Ishikawa (cell line): Measurements from ENCODE around the gene NAV1.

Experiments used
- CREB1 ChIP-seq: IDR thresholded peaks from 2 replicates; pipeline ENCODE4 v1.6.1; 2012; ENCODE audit warnings: low read depth
- EGR1 ChIP-seq: IDR thresholded peaks from 2 replicates; pipeline ENCODE4 v1.6.1; 2012
- EP300 ChIP-seq: IDR thresholded peaks from 2 replicates; pipeline ENCODE4 v1.6.1; 2012; ENCODE audit warnings: borderline replicate concordance
- FOXM1 ChIP-seq: IDR thresholded peaks from 2 replicates; pipeline ENCODE4 v1.6.1; 2012; ENCODE audit warnings: low read depth, borderline replicate concordance
- NFIC ChIP-seq: IDR thresholded peaks from 2 replicates; pipeline ENCODE4 v1.6.1; 2012
- RAD21 ChIP-seq: IDR thresholded peaks from 2 replicates; pipeline ENCODE4 v1.6.1; 2012; ENCODE audit warnings: low read depth
- TAF1 ChIP-seq: IDR thresholded peaks from 2 replicates; pipeline ENCODE4 v1.6.1; 2012; ENCODE audit warnings: low read depth, mild to moderate bottlenecking
- TCF12 ChIP-seq: IDR thresholded peaks from 2 replicates; pipeline ENCODE4 v1.6.1; 2012; ENCODE audit warnings: low read depth
- TEAD4 ChIP-seq: IDR thresholded peaks from 2 replicates; pipeline ENCODE4 v1.6.1; 2012
- YY1 ChIP-seq: IDR thresholded peaks from 2 replicates; pipeline ENCODE4 v1.6.1; 2012; ENCODE audit warnings: low read depth
- ZBTB7A ChIP-seq: IDR thresholded peaks from 2 replicates; pipeline ENCODE4 v1.6.1; 2012; ENCODE audit warnings: low read depth
- TF ChIP-seq, protein P1 (sequence below): IDR thresholded peaks from 2 replicates; pipeline ENCODE4 v1.6.1; 2012
- TF ChIP-seq, protein P2 (sequence below): IDR thresholded peaks from 2 replicates; pipeline ENCODE4 v1.6.1; 2012; ENCODE audit warnings: low read depth, mild to moderate bottlenecking
- TF ChIP-seq, protein P3 (sequence below): IDR thresholded peaks from 2 replicates; pipeline ENCODE4 v1.6.1; 2012

Gene NAV1

DNA sequence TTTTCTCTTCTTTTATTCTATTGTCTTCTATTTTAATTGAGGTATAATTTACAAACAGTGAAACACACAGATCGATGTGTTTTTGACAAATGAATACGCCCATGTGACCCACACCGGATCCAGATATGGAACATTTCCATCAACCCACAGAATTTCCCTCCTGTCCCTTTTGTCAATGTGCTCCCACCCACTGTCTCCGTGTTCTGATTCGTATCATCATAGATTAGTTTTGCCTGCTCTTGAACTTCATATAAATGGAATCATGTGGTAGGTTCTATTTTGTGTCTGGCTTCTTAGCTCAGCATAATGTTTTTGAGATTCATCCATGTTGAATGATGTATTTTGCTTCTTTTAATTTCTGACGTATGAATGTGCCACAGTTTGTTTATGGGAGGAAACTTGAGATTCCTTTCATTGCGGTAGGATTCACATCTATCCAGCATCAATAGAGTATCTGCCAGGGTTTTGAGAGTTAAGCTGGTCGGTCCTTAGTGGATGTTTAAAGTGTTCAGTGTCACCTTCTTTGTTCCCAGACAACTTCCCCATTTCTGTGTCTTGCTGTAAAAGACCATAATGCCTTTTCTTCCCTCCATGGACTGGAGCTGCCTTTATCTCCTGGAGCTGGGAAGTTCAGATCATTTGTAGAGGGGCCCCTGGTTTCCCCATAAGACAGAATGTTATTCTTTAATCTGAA is 14.7 kb downstream of the NAV1 start:
- TF ChIP-seq NFIC (no peak), FOXM1 (no peak), ZBTB7A (no peak), TAF1 (no peak), EGR1 (no peak), TCF12 (no peak), RAD21 (no peak), TEAD4 (no peak), YY1 (no peak)
- TF ChIP-seq, protein P1, sequence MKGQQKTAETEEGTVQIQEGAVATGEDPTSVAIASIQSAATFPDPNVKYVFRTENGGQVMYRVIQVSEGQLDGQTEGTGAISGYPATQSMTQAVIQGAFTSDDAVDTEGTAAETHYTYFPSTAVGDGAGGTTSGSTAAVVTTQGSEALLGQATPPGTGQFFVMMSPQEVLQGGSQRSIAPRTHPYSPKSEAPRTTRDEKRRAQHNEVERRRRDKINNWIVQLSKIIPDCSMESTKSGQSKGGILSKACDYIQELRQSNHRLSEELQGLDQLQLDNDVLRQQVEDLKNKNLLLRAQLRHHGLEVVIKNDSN: no peak
- TF ChIP-seq, protein P2, sequence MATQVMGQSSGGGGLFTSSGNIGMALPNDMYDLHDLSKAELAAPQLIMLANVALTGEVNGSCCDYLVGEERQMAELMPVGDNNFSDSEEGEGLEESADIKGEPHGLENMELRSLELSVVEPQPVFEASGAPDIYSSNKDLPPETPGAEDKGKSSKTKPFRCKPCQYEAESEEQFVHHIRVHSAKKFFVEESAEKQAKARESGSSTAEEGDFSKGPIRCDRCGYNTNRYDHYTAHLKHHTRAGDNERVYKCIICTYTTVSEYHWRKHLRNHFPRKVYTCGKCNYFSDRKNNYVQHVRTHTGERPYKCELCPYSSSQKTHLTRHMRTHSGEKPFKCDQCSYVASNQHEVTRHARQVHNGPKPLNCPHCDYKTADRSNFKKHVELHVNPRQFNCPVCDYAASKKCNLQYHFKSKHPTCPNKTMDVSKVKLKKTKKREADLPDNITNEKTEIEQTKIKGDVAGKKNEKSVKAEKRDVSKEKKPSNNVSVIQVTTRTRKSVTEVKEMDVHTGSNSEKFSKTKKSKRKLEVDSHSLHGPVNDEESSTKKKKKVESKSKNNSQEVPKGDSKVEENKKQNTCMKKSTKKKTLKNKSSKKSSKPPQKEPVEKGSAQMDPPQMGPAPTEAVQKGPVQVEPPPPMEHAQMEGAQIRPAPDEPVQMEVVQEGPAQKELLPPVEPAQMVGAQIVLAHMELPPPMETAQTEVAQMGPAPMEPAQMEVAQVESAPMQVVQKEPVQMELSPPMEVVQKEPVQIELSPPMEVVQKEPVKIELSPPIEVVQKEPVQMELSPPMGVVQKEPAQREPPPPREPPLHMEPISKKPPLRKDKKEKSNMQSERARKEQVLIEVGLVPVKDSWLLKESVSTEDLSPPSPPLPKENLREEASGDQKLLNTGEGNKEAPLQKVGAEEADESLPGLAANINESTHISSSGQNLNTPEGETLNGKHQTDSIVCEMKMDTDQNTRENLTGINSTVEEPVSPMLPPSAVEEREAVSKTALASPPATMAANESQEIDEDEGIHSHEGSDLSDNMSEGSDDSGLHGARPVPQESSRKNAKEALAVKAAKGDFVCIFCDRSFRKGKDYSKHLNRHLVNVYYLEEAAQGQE: no peak

DNA sequence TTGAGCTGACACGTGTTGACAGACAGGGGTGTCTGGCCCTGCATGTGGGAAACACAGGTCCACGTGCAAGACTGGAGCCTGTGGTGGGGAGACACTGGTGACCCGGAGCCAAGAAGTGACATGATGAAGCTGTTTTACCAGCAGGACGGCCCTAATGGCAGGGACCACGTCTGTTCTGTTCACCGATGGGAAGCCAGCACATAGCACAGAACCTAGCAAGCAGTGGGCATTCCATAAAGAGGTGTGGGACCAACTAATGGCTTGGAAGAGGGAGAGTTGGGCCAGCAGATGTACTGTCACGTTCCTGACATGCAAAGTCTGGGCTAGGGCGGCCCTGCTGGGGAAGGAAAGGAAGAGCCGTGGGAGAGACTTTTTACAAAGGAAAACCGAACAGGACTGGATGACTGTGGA is 15.3 kb downstream of the NAV1 start:
- no peak for TF ChIP-seq YY1
- TF ChIP-seq FOXM1: no peak

DNA sequence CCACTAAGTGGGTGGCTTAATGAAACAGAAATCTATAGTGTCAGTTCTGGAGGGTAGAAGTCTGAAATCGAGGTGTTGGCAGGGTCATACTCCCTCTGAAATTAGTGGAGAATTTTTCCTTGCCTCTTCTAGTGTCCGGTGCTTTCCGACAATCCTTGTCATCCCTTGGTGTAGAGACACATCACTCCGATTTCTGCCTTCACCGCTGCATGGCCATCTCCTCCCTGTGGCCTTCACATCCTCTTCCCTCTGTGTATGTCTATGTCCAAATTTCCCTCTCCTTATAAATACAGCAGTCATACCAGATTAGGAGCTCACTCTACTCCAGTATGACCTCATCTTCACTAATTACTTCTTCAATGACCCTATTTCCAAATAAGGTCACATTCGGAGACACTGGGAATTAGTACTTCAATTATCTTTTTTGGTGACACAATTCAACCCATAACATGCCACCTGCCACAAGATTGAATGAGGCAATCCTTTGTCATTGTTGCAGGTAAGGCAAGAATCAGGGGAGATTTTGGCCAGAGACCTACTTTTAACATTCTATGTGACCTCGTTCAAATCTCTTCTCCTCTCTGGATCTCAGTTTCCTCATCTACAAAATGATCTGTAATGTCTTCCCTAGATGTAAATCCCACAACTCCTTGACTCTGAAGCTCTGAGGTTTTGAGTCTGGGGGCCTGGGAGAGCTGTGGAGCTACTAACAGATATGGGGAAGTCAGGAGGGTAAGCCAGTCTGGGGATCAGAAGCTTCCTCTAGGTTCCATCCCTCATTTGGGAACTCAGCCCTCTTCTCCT is 16.1 kb downstream of the NAV1 start:
- TF ChIP-seq EGR1 (no peak), ZBTB7A (no peak), FOXM1 (no peak), NFIC (no peak), EP300 (no peak), TEAD4 (no peak), RAD21 (no peak), CREB1 (no peak), TCF12 (no peak), TAF1 (no peak)
- TF ChIP-seq, protein P1: no peak

DNA sequence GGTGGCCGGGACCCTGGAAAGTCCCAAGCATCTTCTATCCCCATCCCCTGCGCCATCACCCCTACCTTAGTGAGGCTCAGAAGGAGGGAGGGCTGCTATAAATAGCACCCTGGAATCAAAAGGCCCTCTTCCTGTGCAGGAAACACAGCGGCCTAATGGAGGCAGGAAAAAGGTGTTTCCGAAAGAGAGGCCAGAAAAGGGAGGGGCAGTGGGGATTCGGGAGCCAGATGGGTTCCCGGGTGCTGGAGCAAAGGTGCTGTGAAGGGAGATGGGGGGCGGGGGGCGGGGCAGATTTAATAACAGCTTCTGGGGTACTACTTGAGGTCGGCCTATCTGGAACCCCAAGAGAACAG is 16.6 kb downstream of the NAV1 start:
- TF ChIP-seq ZBTB7A: no peak
- TF ChIP-seq EP300: no peak
- TF ChIP-seq YY1: no peak
- TF ChIP-seq TEAD4: no peak
- TF ChIP-seq, protein P3, sequence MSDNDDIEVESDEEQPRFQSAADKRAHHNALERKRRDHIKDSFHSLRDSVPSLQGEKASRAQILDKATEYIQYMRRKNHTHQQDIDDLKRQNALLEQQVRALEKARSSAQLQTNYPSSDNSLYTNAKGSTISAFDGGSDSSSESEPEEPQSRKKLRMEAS: no peak
- no peak for TF ChIP-seq NFIC
- TF ChIP-seq CREB1: no peak

DNA sequence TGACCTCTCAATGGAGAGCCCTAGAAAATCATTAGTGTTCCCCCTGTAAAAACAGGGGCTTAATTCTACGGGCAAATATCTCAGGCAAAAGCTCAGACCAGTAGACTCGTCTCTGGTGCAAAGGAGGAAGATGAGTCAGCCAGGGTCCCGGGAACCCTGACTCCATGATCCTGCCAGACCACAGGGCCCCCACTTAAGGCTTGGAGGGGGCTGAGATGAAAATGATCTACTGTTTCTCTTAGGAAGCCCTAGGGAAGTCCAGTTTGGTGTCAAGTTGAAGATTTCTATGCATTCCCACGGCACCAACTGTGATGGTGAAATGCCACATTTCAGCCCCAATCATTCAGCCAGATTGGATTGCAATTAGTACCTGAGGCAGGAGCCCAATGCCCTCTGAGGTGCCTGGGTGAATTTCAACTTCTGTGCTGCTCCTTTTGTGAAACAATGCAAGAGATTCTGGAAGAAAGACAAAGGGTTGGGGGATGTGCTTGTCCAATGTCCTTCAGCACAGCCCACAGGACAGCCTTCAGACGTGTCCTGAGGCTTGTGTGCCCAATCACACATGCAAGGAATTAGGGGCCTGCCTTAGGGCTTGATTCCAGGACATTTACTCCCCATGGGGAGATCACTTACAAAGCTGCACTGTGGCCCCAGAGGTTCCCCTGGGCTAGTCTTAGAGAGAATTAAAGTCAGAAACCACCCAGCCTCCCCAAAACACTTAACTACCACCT is 18.1 kb downstream of the NAV1 start:
- TF ChIP-seq EGR1 (no peak), TEAD4 (no peak), YY1 (no peak)

DNA sequence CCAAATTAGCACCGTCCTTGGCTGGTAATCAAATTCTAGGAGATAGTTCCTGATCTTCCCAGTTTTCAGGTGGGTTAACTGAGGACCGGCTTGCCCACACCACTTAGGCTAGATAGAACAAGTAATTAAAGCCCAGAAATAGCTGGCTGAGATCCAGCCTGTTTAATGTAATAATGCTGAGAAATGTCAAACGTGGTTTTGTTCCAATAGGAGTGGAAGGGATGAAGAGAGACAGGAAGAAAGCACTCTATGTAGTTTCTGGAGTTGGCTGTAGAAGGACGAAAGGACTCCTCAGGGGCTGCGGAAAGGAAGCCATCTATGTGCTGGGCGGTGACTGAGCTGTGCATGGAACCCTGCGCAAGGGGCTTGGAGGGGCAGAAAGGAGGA is 18.6 kb downstream of the NAV1 start:
- no peak for TF ChIP-seq TEAD4

DNA sequence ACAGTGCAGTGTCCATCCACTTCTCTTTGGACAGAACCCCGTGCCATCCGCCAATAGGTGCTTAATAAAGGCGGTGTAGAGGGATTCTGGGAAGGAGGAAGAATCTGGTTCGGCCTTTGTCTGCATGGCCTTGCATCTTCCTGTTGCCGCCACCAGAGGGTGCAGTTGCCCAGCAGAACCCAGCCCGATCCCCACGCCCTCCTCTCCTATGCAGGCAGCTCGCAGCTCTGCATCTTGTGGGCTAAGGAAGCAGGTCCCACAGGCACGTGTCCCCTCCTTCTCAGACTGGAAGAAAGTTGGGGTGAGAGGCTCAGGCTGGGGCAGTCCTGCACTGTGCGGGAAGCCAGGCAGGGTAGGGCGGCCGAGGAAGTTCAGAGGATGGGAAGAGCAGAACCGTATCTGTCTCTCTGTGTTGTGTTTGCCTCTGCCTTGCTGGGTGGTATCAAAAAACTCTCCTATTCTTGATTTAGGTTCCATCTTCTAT is 20.8 kb downstream of the NAV1 start:
- no peak for TF ChIP-seq FOXM1
- TF ChIP-seq, protein P3: peak; percentile 49; the same call in 1 of the 2 replicates
- TF ChIP-seq RAD21: peak; percentile 100
- TF ChIP-seq, protein P1: 0 out of 2 replicates have a peak, but pooled peaks have one; percentile 26
